CD4-positive, alpha-beta T cell (primary cell): Measurements from ENCODE around the gene IQCM. TPM values are rescaled to one million over a fixed set of nuclear protein-coding genes. Genes with fewer than 3 reads are reported as not detected.

Source experiments
- ATAC-seq: fragments of 200-7000 bp; cut with Tn5 transposase; one replicate; pipeline ENCODE4 v1.10.0; 2022; ENCODE audit warnings: mild to moderate bottlenecking; ENCODE audit not compliant: poor library complexity
- CTCF ChIA-PET: fragments of 350-600 bp; sonication (Branson Sonifier 250); formaldehyde crosslinking; loops from one replicate; lab custom pipeline; 2021; ENCODE audit warnings: antibody characterized with exemption, inconsistent platforms; lab: Charles Lee
- POLR2A ChIA-PET: fragments of 350-600 bp; sonication (Branson Sonifier 250); formaldehyde crosslinking; loops from one replicate; lab custom pipeline; 2021; ENCODE audit warnings: antibody characterized with exemption, inconsistent platforms; lab: Charles Lee
- DNase-seq, 14 experiments: peaks; one replicate each; pipeline ENCODE4 v3.0.0-alpha.2; 2013 to 2020; ENCODE audit warnings: mixed read lengths in 2 of 14
- H3K27ac ChIP-seq, 2 donors: one replicate each; pipeline versions ENCODE4 v1.5.1 to v1.7.0; 2013; ENCODE audit warnings: low read length in 2 of 2, low read depth in 1 of 2, mild to moderate bottlenecking in 1 of 2
- H3K27me3 ChIP-seq, 2 experiments: 1 replicate in 1 of 2; 2 replicates in 1 of 2; pipeline versions ENCODE4 v1.6.1 to v1.7.0; 2013; ENCODE audit warnings: low read length in 2 of 2, control low read depth in 1 of 2, mild to moderate bottlenecking in 1 of 2, moderate library complexity in 1 of 2; ENCODE audit not compliant: insufficient read depth in 2 of 2, control insufficient read depth in 1 of 2
- H3K36me3 ChIP-seq: one replicate; pipeline ENCODE4 v1.6.1; 2013; ENCODE audit warnings: low read length, control low read depth; ENCODE audit not compliant: insufficient read depth
- H3K4me1 ChIP-seq: one replicate; pipeline ENCODE4 v1.6.1; 2013; ENCODE audit warnings: low read length, control low read depth; ENCODE audit not compliant: insufficient read depth
- H3K4me3 ChIP-seq: one replicate; pipeline ENCODE4 v1.5.1; 2013; ENCODE audit warnings: mild to moderate bottlenecking, low read length, moderate library complexity
- H3K9me3 ChIP-seq, 2 experiments: 1 replicate in 1 of 2; 2 replicates in 1 of 2; pipeline versions ENCODE4 v1.6.1 to v1.7.0; 2013; ENCODE audit warnings: low read length in 2 of 2, mild to moderate bottlenecking in 2 of 2, control low read depth in 1 of 2, moderate library complexity in 1 of 2; ENCODE audit not compliant: control insufficient read depth in 1 of 2, insufficient read depth in 1 of 2
- H3K27ac Mint-ChIP-seq: one replicate; pipeline ENCODE4 v1.8.0; 2020; ENCODE audit warnings: mixed read lengths
- H3K27me3 Mint-ChIP-seq: one replicate; pipeline ENCODE4 v1.8.0; 2021; ENCODE audit warnings: mixed read lengths
- H3K36me3 Mint-ChIP-seq: one replicate; pipeline ENCODE4 v1.8.0; 2021; ENCODE audit warnings: low read depth, mixed read lengths
- H3K4me1 Mint-ChIP-seq: one replicate; pipeline ENCODE4 v1.8.0; 2021; ENCODE audit warnings: low read depth, mixed read lengths
- H3K4me3 Mint-ChIP-seq: one replicate; pipeline ENCODE4 v1.8.0; 2020; ENCODE audit warnings: mild to moderate bottlenecking, mixed read lengths
- H3K9me3 Mint-ChIP-seq: one replicate; pipeline ENCODE4 v1.8.0; 2020; ENCODE audit warnings: mixed read lengths
- intact Hi-C, 2 experiments: fragments of 100-400 bp; cut with DNase I in 1 of 2; cut with micrococcal nuclease in 1 of 2; formaldehyde crosslinking; loops; one replicate each; pipeline versions ENCODE4 v1.15.1 to v1.9.0; 2023 to 2025; cut with DNase I, micrococcal nuclease
- total RNA-seq, 174 experiments: library from RNA in 2 of 174; stranded (reverse) in 2 of 174; gene quantifications; one replicate each; pipeline ENCODE4 v1.2.3 and lab custom pipeline; 2021 to 2026
- TF ChIP-seq, protein P1 (sequence below): fragments of 200-600 bp; IDR thresholded peaks from one replicate; pipeline ENCODE4 v1.8.0; 2022; ENCODE audit warnings: antibody characterized with exemption, mild to moderate bottlenecking

Gene IQCM
- total RNA-seq, 2 experiments from 2014 or later = not detected

DNA sequence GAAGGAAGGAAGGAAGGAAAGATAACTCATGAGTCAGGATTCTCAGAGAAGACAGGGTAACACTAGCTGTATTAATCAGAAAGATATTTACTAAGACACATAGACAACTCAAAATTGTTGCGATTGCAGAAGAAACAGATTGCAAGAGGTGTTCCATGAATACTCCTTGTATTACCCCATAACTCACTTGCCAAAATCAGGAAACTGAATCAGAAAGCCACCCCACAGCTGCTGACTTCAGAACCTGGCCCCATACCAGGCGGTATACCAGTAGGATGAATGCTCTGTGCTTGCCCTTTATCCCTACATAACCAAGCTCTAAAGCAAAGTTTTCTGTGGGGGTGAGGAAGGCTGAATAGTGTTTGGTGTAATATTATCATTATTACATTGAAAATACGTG, 468.5 kb downstream of the IQCM start:
- H3K4me3 ChIP-seq = no peak overlapping the region
- intact Hi-C loops = no loop called here
- no peaks in the 10 kb centered on the region for H3K4me1 ChIP-seq
- H3K27me3 ChIP-seq = no peaks in the 10 kb centered on the region
- POLR2A ChIA-PET = no interaction called here
- Mint-ChIP-seq H3K9me3 (no peaks in the 10 kb centered on the region), H3K4me1 (no peaks in the 10 kb centered on the region), H3K27ac (no peak overlapping the region), H3K36me3 (no peaks in the 10 kb centered on the region), H3K4me3 (no peak overlapping the region), H3K27me3 (no peaks in the 10 kb centered on the region)
- peaks cover 0 to 4% of the 10 kb centered on the region in 2 experiments for H3K9me3 ChIP-seq
- DNase-seq = no peak
- CTCF ChIA-PET = no interaction called here
- no peak overlapping the region for H3K27ac ChIP-seq
- ATAC-seq = no peak
- TF ChIP-seq, protein P1, sequence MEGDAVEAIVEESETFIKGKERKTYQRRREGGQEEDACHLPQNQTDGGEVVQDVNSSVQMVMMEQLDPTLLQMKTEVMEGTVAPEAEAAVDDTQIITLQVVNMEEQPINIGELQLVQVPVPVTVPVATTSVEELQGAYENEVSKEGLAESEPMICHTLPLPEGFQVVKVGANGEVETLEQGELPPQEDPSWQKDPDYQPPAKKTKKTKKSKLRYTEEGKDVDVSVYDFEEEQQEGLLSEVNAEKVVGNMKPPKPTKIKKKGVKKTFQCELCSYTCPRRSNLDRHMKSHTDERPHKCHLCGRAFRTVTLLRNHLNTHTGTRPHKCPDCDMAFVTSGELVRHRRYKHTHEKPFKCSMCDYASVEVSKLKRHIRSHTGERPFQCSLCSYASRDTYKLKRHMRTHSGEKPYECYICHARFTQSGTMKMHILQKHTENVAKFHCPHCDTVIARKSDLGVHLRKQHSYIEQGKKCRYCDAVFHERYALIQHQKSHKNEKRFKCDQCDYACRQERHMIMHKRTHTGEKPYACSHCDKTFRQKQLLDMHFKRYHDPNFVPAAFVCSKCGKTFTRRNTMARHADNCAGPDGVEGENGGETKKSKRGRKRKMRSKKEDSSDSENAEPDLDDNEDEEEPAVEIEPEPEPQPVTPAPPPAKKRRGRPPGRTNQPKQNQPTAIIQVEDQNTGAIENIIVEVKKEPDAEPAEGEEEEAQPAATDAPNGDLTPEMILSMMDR = no peak
- H3K36me3 ChIP-seq = no peaks in the 10 kb centered on the region

DNA sequence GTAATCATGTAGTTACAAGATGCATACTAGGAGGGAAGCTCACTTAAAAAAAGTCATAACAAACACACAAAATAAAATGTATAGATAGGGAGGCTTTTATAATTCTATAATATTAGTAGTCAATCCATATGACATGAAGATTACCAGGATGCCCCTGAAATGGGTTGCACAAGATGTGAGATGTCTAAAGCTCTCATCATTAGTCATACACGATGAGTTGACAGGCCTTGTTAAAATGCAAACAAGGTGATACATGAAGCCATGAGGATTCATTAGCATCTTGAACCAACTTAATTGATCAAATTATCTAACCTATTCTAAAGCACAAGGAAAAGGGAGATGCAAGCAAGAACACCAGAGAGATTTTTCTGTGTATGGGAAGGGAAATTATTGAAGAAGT, 470.2 kb downstream of the IQCM start:
- ChIA-PET POLR2A (no interaction called here), CTCF (no interaction called here)
- H3K36me3 ChIP-seq = no peaks in the 10 kb centered on the region
- DNase-seq (no peak), ATAC-seq (no peak)
- Mint-ChIP-seq H3K27me3 (no peaks in the 10 kb centered on the region), H3K9me3 (no peaks in the 10 kb centered on the region), H3K4me3 (no peak overlapping the region), H3K36me3 (no peaks in the 10 kb centered on the region), H3K4me1 (no peaks in the 10 kb centered on the region), H3K27ac (no peak overlapping the region)
- H3K4me3 ChIP-seq = no peak overlapping the region
- no peak overlapping the region for H3K27ac ChIP-seq
- no peaks in the 10 kb centered on the region for H3K27me3 ChIP-seq
- peaks cover 0 to 17% of the 10 kb centered on the region in 2 experiments for H3K9me3 ChIP-seq
- intact Hi-C loops = no loop called here
- TF ChIP-seq, protein P1 = no peak
- no peaks in the 10 kb centered on the region for H3K4me1 ChIP-seq

DNA sequence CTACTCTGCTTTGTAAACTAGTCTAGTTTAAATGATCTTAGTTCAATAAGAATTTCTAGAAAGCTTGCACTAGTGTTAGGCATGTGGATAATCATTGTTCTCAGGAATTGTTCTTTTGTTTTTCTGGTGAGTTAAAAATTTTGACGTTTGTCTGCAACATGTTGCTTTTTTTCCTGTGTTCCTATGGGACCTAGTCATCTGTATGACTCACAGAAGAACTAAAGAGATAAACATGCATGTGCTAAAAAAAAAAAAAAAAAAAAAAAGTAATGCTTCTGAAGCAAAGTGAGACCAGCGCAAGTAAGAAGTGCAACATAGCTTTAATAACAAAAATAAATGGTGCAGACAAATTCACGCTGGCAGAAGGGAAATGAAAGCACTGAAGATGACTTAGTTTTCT, 471.2 kb downstream of the IQCM start:
- TF ChIP-seq, protein P1 = no peak
- Mint-ChIP-seq H3K27me3 (no peaks in the 10 kb centered on the region), H3K27ac (no peak overlapping the region), H3K9me3 (peaks cover 3% of the 10 kb centered on the region), H3K36me3 (no peaks in the 10 kb centered on the region), H3K4me3 (no peak overlapping the region), H3K4me1 (no peaks in the 10 kb centered on the region)
- ChIA-PET CTCF (no interaction called here), POLR2A (no interaction called here)
- H3K27me3 ChIP-seq = no peaks in the 10 kb centered on the region
- H3K27ac ChIP-seq = no peak overlapping the region
- H3K4me1 ChIP-seq = no peaks in the 10 kb centered on the region
- H3K9me3 ChIP-seq = peaks cover 0 to 17% of the 10 kb centered on the region in 2 experiments
- no peaks in the 10 kb centered on the region for H3K36me3 ChIP-seq
- intact Hi-C loops = no loop called here
- no peak overlapping the region for H3K4me3 ChIP-seq
- DNase-seq (no peak), ATAC-seq (no peak)
